Stimulated activated CD4-positive, alpha-beta T cell treated with anti-CD3 and anti-CD28 coated beads, Interleukin-12 subunit alpha, Interleukin-12 subunit beta, amount 100 ng/mL, for 48 hours (primary cell): ENCODE data around the gene CCSER2.
"Not testable (repeated sequence)": the region's sequence is repeated elsewhere in the genome, so short reads cannot be mapped to it uniquely, and the experiment has no call there.

Experiments used
- DNase-seq, 3 donors: peaks; one replicate each; pipeline ENCODE4 v3.0.0-alpha.2; 2020; ENCODE audit warnings: low read depth in 2 of 3, low spot score in 1 of 3

Gene CCSER2

DNA sequence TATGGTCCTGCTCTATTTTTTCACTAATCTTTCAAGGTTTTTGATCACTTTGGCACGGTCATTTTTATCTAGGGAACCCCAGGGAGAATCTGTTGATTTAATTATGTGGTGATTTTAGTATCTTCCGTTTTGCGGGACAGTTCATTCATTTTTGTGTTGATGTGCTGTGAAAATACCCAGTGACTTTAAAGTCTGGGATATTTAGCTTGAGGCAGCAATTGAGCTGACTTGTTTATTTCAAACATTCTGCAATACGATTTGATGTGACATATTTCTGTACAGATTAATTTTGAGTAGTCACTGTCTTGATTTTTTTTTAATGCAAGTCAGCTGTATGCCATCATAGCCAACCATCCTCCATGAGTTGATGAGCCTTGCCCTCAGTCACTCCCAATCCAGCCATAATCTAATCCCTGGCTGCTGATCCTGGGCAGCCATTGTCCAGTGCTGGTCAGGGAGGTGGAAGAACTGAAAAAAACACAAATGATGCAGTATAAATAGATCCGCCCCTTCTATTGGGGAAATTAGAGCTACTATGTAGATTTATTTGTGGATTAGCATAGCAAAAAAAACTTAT lies 183.4 kb downstream of the CCSER2 start:
- DNase-seq = no peak

DNA sequence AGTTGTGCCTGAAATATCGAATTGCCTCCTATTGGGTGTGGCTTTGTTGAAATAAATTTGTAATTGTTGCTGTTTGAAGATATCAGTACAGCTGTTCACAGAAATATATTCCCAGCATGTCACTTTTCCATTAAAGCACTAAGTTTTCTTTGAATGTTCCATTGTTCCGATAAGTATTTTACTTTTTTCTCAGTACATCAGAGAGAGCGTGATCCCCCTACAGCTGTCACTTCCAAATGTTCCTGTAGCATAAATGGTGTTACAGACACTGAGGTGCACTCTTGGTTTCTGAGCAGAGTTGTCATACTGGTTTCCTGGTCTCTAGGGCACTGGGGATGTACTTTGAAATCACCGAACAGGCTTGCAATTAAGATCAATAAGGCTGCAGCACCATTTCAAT lies 189.2 kb downstream of the CCSER2 start:
- no peak for DNase-seq

DNA sequence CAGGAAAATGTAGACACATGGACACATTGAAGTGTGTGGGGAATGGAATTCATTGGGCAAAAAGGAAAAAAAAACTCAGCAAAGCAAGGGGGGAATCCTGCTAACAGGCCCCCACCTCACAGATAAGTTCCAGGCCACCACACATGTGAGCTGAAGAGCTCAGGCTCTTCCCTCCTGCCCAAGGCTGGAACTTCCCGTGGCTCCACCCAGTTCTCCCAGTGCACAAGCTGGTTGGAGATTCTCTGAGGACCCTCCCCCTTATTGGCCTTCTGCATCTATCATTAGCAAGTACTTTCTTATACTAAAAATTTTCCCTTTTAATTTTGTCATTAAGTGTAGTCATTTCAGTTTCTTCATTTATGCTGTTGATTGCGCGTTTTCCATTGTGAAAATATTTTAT lies 190.8 kb downstream of the CCSER2 start:
- DNase-seq = no peak

DNA sequence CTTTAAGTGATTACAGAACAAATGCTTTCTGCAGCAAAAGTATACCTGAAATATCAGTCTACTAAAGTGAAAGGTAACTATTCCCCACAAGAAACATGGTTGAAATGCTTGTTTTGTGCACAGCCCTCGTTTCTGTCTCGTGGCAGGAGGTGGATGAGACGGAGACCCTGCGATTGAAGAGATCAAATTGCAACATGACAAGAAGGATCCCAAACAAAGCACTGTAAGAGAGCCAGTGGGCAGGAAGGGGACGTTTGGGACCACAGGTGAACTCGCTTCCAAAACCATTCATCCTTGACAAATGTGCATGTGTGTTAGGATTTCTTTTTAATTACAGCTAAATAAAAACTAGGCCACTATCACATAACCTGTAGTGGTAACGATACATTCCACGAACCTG lies 192.6 kb downstream of the CCSER2 start:
- no peak for DNase-seq

DNA sequence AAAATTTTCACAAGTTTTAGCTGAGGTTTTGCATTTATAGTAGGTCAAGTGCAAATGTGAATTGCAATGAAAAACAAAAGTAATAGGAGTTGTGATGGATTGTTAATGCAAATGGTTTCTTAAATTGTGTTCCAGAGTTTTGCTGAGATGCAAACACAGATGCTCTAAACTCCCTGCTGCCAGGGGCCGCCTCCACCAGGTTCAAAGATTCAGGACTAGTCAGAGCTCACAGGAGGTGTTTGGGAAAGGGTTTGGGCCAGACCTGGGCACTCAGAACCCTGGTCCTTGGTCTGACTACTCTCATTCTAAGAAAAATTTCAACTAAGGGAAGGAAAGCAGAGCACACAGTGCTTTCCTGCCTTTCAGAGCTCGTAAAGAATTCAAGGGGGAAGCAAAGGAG lies 193.1 kb downstream of the CCSER2 start:
- no peak for DNase-seq

DNA sequence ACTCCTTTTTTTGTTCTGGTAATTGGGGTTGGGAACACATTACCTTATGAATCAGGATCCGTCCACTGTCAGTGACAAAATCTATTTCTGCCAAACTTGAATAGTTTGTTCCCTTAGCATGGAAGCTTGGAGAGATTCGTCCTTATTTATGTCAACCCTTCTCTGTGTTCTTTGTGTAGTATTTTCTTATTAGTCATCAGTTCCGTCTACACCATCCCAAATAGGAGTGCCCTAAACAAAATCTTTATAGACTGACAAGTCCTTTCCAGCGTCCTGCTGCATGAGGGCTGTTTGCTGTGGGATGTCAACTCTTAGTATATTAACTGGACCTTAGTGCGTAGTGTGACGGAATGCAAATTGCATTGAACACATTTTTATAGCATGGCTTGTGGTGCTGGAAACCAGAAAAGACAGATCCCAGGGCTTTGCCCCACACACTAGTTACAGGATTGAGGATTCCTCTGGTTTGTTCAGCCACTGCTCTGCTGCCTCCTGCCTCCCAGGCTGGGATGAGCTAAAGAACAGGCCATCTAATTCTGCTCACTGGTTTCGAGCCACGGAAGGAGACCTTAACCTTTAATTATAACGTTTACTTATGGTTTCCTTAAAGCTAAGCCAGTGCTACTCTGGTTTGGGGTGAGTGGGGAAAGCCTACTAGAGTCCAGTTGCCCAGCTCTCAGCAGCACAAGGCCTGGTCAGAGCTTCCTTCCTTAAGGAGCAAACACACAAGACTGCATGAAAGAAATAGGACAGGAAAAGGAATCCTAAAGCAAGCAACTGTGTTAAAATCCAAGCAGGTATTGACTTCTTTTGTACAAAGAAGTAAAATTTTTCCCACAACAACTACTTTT lies 194.4 kb downstream of the CCSER2 start:
- DNase-seq = no peak

DNA sequence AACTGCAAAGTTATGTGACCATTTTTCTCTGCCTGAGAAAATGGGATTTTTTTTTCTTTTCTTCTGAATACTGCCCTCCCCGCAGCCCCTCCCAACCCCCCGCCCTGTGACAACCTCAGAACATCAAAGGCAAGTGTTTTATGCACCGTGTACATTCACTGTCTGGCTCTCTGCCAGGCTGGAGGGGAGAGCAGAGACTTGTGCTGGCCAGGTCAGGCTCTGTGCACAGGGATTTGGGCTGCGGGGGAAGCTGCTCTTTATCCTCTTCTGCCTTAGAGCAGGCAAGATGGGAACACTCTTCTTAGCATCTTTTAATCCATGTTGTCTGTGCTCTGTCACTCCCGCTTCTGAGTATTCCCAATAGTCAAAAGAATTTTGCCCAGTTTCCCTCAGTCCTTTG lies 195.1 kb downstream of the CCSER2 start:
- no peak for DNase-seq

DNA sequence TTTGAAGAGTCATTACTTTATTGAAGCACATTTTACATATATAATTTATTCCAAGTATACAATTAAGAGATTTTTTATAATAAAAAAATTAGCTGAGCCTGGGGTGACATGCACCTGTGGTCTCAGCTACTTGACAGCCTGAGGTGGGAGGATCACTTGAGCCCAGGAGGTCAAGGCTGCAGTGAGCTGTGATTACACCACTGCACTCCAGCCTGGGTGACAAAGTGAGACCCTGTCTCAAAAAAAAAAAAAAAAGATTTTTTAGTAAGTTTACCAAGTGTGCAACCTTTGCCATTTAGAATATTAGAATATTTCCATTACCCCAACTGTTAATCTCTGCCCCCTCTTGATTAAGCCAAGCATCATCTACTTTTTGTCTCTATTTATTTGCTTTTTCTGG lies 196.0 kb downstream of the CCSER2 start:
- DNase-seq = no peak

DNA sequence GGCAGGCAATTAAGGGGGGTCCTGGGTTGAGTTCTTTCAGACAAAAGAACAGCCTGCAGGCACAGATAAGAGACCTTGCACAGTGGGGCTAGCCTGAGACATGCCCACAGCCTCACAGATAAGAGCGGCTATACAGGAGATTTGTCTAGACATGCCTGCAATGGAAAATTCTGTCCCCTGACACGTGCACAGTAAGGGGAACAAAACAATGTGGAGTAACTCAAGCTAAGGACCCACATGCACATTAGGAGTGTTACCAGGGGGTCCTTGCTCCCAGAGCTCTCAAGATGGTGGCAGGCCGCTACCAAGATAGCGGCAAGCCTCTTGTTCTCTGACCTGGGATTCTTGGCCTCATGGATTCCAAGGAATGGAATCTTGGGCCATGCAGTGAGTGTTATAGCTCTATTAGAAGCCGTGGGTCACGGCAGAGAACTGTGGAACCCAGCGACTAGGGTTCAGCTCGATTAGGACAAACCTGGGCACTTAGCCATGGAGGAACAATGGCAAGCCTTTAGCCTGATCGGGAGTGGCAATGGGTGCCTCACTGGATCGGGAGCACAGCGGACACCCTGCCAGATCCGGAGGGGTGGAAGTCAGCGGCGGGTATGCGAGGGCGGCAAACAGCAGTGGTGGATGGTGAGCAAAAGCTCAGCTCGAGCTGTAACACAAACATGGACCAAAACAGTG lies 196.9 kb downstream of the CCSER2 start:
- no peak for DNase-seq

DNA sequence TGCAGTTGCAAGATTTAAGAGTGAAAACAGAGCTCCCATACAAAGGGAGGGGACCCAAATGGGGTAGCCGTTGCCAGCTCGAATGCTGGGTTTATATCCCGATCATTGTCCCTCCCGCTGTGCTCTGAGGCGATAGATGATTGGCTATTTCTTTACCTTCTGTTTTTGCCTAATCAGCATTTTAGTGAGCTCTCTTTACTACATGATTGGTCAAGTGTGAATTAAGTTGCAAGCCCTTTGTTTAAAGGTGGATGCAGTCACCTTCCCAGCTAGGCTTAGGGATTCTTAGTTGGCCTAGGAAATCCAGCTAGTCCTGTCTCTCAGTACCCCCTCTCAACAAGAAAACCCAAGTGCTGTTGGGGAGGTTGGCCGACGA lies 197.4 kb downstream of the CCSER2 start:
- not testable (repeated sequence) for DNase-seq

DNA sequence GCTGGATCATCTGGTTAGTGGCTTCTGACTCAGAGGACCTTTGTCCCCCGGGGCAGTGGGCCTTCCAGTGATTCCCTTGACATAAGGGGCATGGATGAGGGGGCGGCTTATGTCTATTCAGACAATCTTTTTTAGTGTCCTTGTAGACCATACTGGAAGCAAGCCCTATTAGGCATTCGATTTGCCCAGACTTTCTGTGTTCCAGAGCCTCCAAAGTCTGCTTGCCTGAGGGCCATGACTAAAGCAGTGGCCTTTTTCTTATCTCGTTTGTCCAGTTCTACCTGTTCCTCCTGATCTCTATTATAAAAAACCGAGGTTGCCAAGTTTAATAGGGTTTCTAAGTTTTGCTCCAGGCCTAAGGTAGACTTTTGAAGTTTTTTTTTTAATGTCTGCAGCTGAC lies 199.0 kb downstream of the CCSER2 start:
- not testable (repeated sequence) for DNase-seq

DNA sequence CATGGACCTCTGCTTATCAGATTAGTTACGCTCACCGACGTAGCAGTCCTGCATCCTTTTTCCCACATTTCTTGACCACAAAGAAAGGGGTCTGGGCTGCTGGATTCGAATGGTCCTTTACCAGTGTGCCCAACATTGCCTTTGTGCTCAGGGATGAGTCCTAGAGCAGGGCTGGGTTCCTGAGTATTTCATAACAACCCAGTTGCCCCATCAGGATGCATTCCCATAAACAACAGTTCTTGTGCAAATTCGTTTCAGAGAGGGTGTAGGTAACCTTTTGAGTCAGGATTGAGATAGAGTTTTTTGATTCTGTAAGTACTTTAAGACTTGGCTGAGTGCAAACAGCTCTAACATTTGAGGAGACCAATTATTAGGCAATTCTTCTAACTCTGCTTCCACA lies 200.1 kb downstream of the CCSER2 start:
- not testable (repeated sequence) for DNase-seq

DNA sequence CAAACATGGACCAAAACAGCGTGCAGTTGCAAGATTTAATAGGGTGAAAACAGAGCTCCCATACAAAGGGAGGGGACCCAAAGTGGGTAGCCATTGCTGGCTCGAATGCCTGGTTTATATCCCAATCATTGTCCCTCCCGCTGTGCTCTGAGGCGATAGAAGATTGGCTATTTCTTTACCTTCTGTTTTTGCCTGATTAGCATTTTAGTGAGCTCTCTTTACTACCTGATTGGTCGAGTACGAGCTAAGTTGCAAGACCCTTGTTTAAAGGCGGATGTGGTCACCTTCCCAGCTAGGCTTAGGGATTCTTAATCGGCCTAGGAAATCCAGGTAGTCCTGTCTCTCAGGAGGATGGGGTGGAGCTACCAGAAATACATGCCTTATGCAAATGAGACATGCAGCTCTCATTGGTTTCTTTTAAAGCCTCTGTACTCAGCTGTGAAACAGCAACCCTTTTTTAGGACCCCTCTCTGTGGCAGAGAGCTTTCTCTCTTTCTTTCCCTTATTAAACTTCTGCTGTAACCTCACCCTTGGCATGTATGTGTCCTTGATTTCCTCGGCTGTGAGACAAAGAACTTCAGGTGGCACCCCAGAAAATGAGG lies 202.4 kb downstream of the CCSER2 start:
- DNase-seq = no peak

DNA sequence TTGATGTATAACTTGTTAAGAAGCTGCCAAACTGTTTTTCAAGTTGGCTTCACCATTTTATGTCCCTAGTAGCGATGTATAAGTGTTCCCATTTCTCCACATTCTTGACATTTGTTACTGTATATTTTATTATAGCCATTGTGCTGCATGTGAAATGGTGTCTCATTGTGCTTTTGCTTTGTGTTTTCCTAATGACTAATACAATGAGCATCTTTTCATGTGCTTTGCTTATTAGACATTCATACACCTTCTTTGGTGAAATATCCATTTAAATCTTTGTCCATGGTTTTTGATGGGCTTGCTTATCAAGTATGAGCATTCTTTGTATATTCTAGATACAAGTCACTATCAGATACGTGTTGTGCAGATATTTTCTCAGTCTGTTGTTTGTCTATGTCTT lies 203.0 kb downstream of the CCSER2 start:
- DNase-seq = no peak

DNA sequence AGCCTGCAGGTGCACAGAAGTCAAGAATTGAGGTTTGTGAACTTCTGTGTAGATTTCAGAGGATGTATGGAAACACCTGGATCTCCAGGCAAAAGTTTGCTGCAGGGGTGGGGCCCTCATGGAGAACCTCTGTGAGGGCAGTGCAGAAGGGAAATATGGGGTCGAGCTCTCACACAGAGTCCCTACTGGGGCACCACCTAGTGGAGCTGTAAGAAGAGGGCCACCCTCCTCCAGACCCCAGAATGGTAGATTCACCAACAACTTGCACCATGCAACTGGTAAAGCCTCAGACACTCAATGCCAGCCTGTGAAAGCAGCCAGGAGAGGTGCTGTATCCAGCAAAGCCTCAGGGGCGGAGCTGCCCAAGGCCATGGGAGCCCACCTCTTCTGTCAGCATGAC lies 205.8 kb downstream of the CCSER2 start:
- DNase-seq = no peak

DNA sequence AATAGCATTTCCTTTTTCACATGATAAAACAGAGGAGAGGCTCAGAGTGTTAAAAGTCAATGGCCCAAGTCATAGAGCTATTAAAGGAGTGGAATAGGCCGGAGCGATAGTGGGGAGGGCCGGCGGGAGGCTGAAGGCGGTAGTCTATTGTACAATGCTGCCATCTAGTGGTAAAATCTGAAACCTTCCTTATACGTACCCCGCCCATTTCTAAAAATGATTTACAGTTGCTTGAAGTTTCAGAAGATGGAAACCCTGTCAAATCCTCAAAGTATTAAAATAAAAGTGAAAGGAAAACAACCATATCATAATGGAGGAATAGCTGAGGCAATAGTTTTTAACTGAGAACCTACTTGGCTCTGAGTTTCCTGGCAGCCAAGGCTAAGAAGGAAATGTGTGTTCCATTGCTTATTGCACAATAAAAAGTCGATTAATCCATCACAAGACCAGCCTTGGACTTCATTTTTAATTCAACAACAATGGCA lies 209.1 kb downstream of the CCSER2 start:
- DNase-seq = peak in 1 of 3 donors; percentile 60

DNA sequence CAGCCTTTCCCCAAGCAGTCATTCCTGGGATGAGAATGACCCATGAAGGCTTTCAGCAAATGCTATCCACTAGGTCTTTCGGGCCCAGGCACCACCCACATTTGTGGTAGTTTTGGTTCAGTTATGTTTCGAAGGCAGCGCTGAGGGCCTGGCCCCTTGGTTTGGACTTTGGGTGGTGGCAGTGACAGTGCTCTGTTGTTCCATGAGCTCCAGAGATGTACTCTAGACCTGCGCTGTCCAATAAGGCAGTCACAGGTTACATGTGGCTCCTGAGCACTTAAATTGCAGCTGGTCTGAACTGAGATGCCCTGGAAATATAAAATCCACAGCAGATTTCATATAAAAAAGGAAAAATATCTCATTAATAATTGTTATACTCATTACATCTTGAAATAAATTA lies 209.6 kb downstream of the CCSER2 start:
- no peak for DNase-seq

DNA sequence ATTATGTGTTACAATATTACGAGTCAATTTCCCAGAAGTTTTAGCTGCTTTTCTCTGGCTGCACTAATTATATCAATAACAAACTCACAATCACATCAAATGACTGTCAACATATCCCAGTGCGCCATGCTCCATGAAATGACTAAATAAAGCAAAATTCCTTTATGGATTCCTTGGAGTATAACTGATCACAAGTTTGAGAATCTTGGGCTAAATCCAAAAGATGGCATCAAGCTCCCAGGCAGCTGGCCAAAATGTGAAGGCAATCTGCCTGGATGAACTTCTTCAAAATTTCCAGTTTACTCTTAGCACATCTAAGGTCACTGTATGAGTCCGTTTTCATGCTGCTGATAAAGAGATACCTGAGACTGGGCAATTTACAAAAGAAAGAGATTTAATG lies 210.8 kb downstream of the CCSER2 start:
- DNase-seq = no peak

DNA sequence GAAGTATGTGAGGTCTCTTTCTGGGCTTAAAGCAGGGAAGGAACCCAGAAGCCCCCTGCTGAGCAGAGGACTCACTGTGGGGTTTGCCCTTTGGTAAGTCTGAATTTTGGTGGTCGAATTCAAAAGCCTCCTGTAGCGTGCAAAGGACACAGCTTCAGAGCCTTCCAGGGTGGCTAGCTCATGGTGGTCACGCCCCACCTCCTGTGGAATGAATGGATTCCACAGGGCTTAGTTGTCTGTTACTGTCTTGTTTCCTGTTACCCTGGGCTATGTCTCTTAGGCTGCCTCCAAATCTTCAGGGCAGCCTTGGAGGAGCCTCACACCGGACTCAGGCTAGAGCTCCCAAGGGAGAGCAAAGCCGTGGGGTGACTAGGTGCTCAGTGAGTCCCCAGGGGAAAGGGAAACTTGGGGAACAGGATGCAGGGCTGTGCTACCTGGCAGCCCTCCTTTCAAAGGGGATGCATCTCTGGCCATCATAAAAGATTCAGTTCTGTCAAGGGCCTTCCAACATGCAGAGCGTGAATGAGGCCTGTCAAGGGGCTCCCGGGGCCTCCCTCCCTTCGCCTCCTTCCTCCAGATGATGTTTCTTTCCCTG lies 211.7 kb downstream of the CCSER2 start:
- no peak for DNase-seq

DNA sequence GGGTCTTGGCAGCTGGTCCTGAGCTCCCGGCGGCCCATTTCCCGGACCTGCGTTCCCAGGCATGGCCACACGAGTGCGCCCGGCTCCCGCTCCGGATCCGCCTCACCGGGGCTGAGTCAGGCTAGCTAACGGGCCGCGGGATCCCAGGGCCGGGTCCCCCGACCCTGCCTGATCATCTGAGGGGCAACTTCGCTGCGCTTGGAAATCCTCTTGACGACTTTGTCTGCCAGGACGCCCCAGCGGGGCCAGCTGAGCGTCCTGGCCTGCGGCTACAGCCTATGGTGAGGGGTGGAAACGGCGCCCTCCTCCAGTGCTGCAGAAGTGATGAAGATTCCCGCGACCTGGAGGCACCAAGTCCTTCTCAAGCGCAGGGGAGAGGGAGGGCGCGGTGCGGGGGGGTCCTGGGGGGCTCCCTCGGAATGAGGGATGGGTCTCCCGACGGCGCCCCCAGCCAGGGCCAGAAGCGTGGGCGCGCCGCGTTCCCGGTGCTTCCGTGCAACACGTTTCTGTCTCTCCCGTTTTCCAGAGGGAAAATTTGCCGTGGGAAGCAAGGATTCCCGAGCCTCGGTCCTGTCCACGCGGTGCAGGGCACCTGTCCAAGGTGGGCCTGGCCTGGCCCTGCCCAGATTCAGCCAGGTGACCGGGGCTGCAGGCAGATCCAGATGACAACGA lies 212.4 kb downstream of the CCSER2 start:
- peak; percentile 47 to 72 (median 67) for DNase-seq

DNA sequence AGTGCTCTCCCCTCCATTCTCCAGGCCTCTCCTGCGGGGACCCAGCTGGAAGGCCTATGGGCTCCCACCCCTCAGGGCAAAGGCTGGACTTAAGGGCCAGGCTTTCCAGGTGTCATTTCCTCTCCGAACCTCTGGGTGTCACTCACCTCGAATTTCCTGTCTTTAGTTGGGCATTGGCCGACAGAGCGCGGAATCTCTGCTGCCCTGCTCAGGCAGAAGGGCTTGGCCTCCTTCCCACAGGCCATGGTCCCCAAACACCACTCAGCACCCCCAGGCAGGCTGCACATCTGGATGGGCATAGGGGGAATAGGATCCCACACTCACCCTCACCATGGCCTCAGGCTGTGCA lies 212.9 kb downstream of the CCSER2 start:
- DNase-seq = no peak
